CD4-positive, alpha-beta T cell treated with Interleukin-17A for 4 hours (primary cell): Measurements from ENCODE around the gene CDC42EP4.
"Not testable (repeated sequence)": the region's sequence is repeated elsewhere in the genome, so short reads cannot be mapped to it uniquely, and the experiment has no call there.

ENCODE experiments used
- DNase-seq: peaks from one replicate; pipeline ENCODE4 v3.0.0-alpha.2; 2020; ENCODE audit warnings: mixed read lengths

Gene CDC42EP4

GRCh38 chr17:73274490-73274889 lies 37.3 kb downstream of the CDC42EP4 start:
- no peak for DNase-seq

GRCh38 chr17:73272906-73273218 lies 38.9 kb downstream of the CDC42EP4 start:
- no peak for DNase-seq

- no peak for DNase-seq
Observed at GRCh38 chr17:73271072-73271471, 40.7 kb downstream of the CDC42EP4 start.

- no peak for DNase-seq
Observed at GRCh38 chr17:73269791-73270190, 42.0 kb downstream of the CDC42EP4 start.

GRCh38 chr17:73269329-73269615 lies 42.5 kb downstream of the CDC42EP4 start:
- DNase-seq: no peak

GRCh38 chr17:73268582-73269328 lies 43.0 kb downstream of the CDC42EP4 start:
- DNase-seq: no peak

- DNase-seq: no peak
Observed at GRCh38 chr17:73267648-73268537, 43.9 kb downstream of the CDC42EP4 start.

GRCh38 chr17:73266796-73267195 lies 45.0 kb downstream of the CDC42EP4 start:
- no peak for DNase-seq

- no peak for DNase-seq
Observed at GRCh38 chr17:73265646-73266640, 45.9 kb downstream of the CDC42EP4 start.

- not testable (repeated sequence) for DNase-seq
Observed at GRCh38 chr17:73264448-73264847, 47.4 kb downstream of the CDC42EP4 start.

GRCh38 chr17:73262676-73263642 lies 48.8 kb downstream of the CDC42EP4 start:
- no peak for DNase-seq

- DNase-seq: no peak
Observed at GRCh38 chr17:73261952-73262675, 49.7 kb downstream of the CDC42EP4 start.

GRCh38 chr17:73261617-73261951 lies 50.2 kb downstream of the CDC42EP4 start, which contains the start of gene CPSF4L:
TSS of gene CPSF4L (minus strand) at chr17:73261880. CDS start at chr17:73261818, 62 bp downstream.
- DNase-seq: no peak

GRCh38 chr17:73257516-73257915 lies 54.3 kb downstream of the CDC42EP4 start:
- no peak for DNase-seq

- DNase-seq: no peak
Observed at GRCh38 chr17:73256220-73256619, 55.6 kb downstream of the CDC42EP4 start.

GRCh38 chr17:73255671-73256181 lies 56.1 kb downstream of the CDC42EP4 start:
- DNase-seq: peak; percentile 69

- DNase-seq: no peak
Observed at GRCh38 chr17:73251871-73252270, 59.9 kb downstream of the CDC42EP4 start.

- DNase-seq: no peak
Observed at GRCh38 chr17:73250851-73251640, 60.8 kb downstream of the CDC42EP4 start.

- no peak for DNase-seq
Observed at GRCh38 chr17:73249700-73250099, 62.1 kb downstream of the CDC42EP4 start.

- DNase-seq: no peak
Observed at GRCh38 chr17:73248532-73248931, 63.3 kb downstream of the CDC42EP4 start.
